Tibial nerve (tissue), 4 donors: Measurements from ENCODE around the gene REPIN1. TPM values are rescaled to one million over a fixed set of nuclear protein-coding genes. Genes with fewer than 3 reads are reported as not detected.

Experiments used
- DNase-seq, 2 donors: peaks; one replicate each; pipeline ENCODE4 v3.0.0-alpha.2; 2019; ENCODE audit warnings: low spot score in 2 of 2
- H3K27ac ChIP-seq, 4 donors: fragments of 200-600 bp; sonication (generic) in 3 of 4; one replicate each; pipeline ENCODE4 v1.5.1; 2017 to 2019; ENCODE audit warnings: mild to moderate bottlenecking in 1 of 4
- H3K27me3 ChIP-seq, 2 donors: fragments of 200-600 bp; sonication (generic) in 1 of 2; one replicate each; pipeline versions ENCODE4 v1.5.1 to v1.6.0; 2017 to 2019
- H3K36me3 ChIP-seq, 3 donors: fragments of 200-600 bp; sonication (generic); one replicate each; pipeline ENCODE4 v1.5.1; 2018 to 2019
- H3K4me1 ChIP-seq, 4 donors: fragments of 200-600 bp; sonication (generic) in 3 of 4; one replicate each; pipeline ENCODE4 v1.5.1; 2017 to 2019
- H3K4me3 ChIP-seq, 4 donors: fragments of 200-600 bp; sonication (generic) in 3 of 4; one replicate each; pipeline ENCODE4 v1.5.1; 2017 to 2019; ENCODE audit warnings: mild to moderate bottlenecking in 1 of 4, moderate library complexity in 1 of 4
- H3K9me3 ChIP-seq, 4 donors: fragments of 200-600 bp; sonication (generic) in 3 of 4; one replicate each; pipeline ENCODE4 v1.5.1; 2017 to 2019
- CTCF ChIP-seq, 5 experiments: fragments of 200-600 bp in 3 of 5; fragments of 450-650 bp in 2 of 5; sonication (generic) in 3 of 5; IDR thresholded peaks; one replicate each; pipeline ENCODE4 v1.5.1; 2016 to 2019; ENCODE audit warnings: antibody characterized with exemption in 5 of 5, mild to moderate bottlenecking in 3 of 5, moderate library complexity in 2 of 5
- EP300 ChIP-seq, 2 donors: sonication (generic); formaldehyde crosslinking; IDR thresholded peaks; one replicate each; pipeline ENCODE4 v1.6.1; 2017; ENCODE audit warnings: antibody characterized with exemption in 2 of 2, mild to moderate bottlenecking in 1 of 2
- POLR2A ChIP-seq, 2 donors: fragments of 450-650 bp; IDR thresholded peaks; one replicate each; pipeline ENCODE4 v1.6.1; 2017; ENCODE audit warnings: antibody characterized with exemption in 2 of 2, mild to moderate bottlenecking in 2 of 2, moderate library complexity in 2 of 2
- WGBS, 2 donors: methylation state at CpG; one replicate each; pipeline ENCODE4 v1.1.5; 2018; 5-methylcytosine and 5-hydroxymethylcytosine counted together
- total RNA-seq, 4 donors: library from RNA; depleted of rRNA; stranded (reverse); fragments of >200 nt; gene quantifications; one replicate each; pipeline ENCODE4 v1.1.0, GENCODE V29; 2016

The REPIN1 gene
- total RNA-seq, 4 donors from 2014 or later: 65.8 to 70.2 (median 68.3) TPM

- H3K36me3 ChIP-seq: no peaks in the 10 kb centered on the region
- peaks cover 0 to 3% (median under 1%) of the 10 kb centered on the region in 4 donors for H3K4me1 ChIP-seq
- WGBS, 2 donors: 79 to 81% methylated on average over 4 of the region's 4 CpGs
- no peaks in the 10 kb centered on the region for H3K27me3 ChIP-seq
- H3K9me3 ChIP-seq: no peaks in the 10 kb centered on the region
- no peak overlapping the region for H3K4me3 ChIP-seq
- TF ChIP-seq EP300 (IDR thresholded peaks at IDR 0.05) (no peak), POLR2A (IDR thresholded peaks at IDR 0.05) (no peak), CTCF (IDR thresholded peaks at IDR 0.05) (no peak)
- DNase-seq: no peak
- H3K27ac ChIP-seq: no peak overlapping the region
These were observed 9.5 kb upstream of the REPIN1 start for GRCh38 chr7:150358988-150359621.

GRCh38 chr7:150359622-150360362, 8.8 kb upstream of the REPIN1 start:
- Histone ChIP-seq H3K4me3 (no peak overlapping the region), H3K36me3 (no peaks in the 10 kb centered on the region), H3K4me1 (peaks cover 0 to 4% (median 2%) of the 10 kb centered on the region in 4 donors), H3K9me3 (no peaks in the 10 kb centered on the region), H3K27ac (no peak overlapping the region), H3K27me3 (no peaks in the 10 kb centered on the region)
- no peak for TF ChIP-seq POLR2A (IDR thresholded peaks at IDR 0.05)
- TF ChIP-seq CTCF (IDR thresholded peaks at IDR 0.05): no peak
- TF ChIP-seq EP300 (IDR thresholded peaks at IDR 0.05): no peak
- WGBS, 2 donors: 93 to 97% methylated on average over 2 of the region's 2 CpGs
- no peak for DNase-seq

GRCh38 chr7:150360363-150361058, 8.1 kb upstream of the REPIN1 start:
- no peak for DNase-seq
- Histone ChIP-seq H3K4me3 (no peak overlapping the region), H3K27ac (no peak overlapping the region), H3K27me3 (no peaks in the 10 kb centered on the region), H3K36me3 (no peaks in the 10 kb centered on the region), H3K4me1 (peaks cover 0 to 4% (median 2%) of the 10 kb centered on the region in 4 donors), H3K9me3 (no peaks in the 10 kb centered on the region)
- no peak for TF ChIP-seq CTCF (IDR thresholded peaks at IDR 0.05)
- TF ChIP-seq POLR2A (IDR thresholded peaks at IDR 0.05): no peak
- TF ChIP-seq EP300 (IDR thresholded peaks at IDR 0.05): no peak
- WGBS, 2 donors: 61 to 76% methylated on average over 5 of the region's 5 CpGs

- Histone ChIP-seq H3K4me3 (no peak overlapping the region), H3K27ac (no peak overlapping the region), H3K36me3 (no peaks in the 10 kb centered on the region), H3K9me3 (no peaks in the 10 kb centered on the region), H3K4me1 (peaks cover 0 to 4% (median 2%) of the 10 kb centered on the region in 4 donors), H3K27me3 (no peaks in the 10 kb centered on the region)
- no peak for DNase-seq
- WGBS, 2 donors: 60 to 67% methylated on average over 7 of the region's 7 CpGs
- TF ChIP-seq EP300 (IDR thresholded peaks at IDR 0.05) (no peak), POLR2A (IDR thresholded peaks at IDR 0.05) (no peak), CTCF (IDR thresholded peaks at IDR 0.05) (no peak)
These were observed 7.2 kb upstream of the REPIN1 start for GRCh38 chr7:150361402-150361801.
